Activated CD4-positive, alpha-beta T cell treated with anti-CD3 and anti-CD28 coated beads, Interleukin-2, amount 50 U/mL, for 48 hours (primary cell): ENCODE data around the gene EEA1.
A peak's percentile ranks its signal among the peaks of the same experiment; 100 is the strongest.
"Not testable (repeated sequence)": the region's sequence is repeated elsewhere in the genome, so short reads cannot be mapped to it uniquely, and the experiment has no call there.

Experiments
- DNase-seq, 2 experiments: peaks; one replicate each; pipeline ENCODE4 v3.0.0-alpha.2; 2020

Gene EEA1

DNA sequence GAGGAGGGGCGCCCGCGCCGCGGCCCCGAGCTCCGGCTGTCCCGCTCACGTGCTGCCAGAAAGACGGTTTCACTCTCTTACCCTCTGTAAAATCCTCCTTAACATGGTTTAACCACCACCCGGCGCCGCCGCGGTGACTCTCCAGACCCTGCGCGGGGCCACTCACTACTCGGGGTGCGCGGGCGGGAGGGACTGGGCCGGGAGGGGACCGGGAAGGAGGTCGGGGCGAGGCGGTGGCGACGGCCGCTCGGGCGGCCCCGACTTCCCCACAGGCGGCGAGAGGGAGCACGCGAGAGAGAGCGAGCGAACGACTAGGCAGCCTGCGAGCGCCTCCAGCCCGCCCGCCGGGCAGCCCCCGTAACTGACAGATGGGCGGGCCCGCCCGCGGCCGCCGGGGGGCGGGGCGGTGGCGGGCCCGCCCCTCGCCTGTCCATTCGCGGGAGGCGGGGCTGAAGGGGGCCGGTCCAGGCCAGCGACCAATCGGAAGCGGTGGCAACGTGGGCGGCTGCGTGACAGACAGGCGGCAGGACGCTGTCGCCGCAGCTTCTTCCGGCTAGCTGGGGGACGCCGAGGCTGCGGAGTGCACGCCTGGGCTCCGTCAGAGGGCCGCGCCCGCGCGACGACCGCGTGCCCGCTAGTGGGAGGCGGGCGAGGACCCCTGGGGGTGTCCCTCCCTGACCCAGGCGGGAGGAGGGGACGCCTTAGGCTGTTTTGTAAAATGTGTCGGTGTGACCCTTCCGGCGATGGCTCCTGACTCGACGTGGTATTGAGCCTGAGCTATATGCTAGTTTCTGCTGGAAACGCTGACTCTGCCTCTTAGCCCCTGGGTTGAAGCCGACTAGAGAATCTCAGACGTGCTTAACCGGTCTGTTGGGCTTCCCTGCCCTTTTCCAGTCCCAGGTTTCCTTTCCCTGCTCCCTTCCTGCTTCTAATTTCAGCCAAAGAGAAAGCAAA is at the start of gene EEA1:
Gene EEA1 (minus strand): TSS at position 334 of the 954 bp plus-strand sequence. CDS start 229 bp downstream, at position 105.
- peak; percentile 96 for DNase-seq

DNA sequence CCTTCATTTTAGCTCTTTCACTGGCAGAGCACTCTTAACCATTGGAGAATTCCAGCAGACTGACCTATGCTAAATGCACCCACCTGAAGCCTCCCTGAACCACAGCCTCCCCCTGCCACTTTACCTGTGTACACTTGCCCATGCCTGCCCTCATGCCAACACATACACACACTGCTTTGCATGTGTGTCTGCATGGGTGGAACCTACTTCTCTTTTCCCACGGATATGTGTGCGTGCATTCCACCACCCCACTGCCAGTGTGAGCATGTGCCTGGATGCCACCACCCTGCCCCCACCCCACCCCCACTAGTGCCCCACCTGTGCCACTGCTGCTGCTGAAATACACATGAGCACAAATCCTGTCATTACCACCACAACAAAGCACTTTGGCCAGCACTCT is 49.5 kb upstream of the EEA1 start:
- no peak for DNase-seq

DNA sequence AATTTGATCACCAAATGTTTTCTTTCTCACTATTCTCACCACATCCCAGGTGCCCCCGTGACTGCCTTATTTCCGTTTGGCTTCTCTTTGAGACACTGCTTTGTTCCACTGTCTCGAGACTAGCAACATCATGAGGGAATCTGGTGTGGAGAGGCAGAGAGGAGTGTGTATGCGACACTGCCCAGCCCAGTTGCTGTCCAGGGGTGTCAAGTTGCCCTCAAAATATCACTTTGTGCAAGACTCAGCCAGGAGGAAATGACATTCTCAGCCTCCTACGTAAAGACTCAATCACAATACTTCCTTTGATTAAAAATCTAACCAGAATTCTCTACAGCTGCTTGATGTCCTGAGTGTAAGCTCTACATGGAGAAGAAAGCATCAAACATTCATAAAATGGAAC is 48.2 kb upstream of the EEA1 start:
- DNase-seq = no peak

DNA sequence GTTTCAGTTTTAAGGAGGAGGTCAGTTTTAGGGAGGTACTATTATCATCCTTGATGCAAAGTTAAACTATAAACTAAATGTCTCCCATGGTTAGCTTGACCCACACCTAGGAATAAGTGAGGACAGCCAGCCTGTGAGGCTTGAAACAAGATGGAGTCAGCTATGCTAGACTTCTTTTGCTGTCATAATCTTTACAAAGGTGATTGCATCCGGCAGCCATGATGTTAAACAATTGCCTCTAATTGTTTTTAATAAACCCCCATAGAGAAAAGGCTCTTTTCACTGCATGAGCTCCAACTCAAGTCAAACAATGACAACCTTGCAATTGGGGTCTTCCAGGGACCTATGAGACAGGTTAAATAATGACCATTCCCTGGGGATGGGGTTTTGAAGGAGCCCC is 45.7 kb upstream of the EEA1 start:
- DNase-seq = no peak

DNA sequence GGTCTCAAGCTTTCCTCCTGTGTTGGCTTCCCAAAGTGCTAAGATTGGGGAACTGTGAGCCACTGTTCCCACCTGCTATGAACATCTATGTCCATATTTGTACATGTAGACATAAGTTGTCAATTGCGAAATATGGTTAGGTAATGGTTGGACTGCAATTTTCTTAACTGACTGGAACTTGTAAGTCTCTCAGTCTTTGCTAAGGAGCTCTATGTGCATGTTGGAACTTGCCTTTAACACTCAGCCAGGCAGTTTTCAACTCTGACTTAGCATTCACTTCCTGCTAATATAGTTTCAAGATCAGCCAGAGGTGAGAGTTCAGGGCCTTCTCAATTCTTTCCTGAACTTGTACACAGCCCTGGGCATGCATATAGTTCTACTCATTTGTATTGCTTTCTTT is 44.5 kb upstream of the EEA1 start:
- DNase-seq = no peak

DNA sequence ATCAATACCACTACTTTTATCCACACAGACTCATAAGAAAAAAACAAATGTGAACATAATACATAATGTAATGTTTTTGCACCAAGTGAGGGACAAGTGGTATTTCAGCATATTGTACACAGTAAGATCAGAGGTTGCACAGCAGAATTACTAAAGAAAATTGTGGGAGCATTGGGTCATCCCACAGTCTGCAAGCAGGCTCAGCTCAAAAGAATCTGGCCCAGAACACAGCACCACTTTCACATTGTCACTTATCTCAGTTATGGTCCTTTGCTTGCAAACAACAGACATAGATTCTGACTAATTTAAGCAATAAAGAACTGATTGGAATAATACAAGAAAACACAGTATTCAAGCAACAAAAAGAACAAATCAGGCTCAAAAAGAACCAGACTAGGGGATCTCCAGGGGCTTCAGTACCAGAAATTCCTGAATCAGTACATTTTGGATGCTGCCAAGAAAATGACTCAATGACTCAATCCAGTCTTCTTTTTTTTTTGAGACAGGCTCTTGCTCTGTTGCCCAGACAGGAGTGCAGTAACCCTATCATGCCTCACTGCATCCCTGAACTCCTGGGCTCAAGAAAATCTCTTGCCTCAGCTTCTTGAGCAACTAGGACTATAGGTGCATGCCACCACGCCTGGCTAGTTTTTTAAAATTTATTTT is 42.9 kb upstream of the EEA1 start:
- no peak for DNase-seq

DNA sequence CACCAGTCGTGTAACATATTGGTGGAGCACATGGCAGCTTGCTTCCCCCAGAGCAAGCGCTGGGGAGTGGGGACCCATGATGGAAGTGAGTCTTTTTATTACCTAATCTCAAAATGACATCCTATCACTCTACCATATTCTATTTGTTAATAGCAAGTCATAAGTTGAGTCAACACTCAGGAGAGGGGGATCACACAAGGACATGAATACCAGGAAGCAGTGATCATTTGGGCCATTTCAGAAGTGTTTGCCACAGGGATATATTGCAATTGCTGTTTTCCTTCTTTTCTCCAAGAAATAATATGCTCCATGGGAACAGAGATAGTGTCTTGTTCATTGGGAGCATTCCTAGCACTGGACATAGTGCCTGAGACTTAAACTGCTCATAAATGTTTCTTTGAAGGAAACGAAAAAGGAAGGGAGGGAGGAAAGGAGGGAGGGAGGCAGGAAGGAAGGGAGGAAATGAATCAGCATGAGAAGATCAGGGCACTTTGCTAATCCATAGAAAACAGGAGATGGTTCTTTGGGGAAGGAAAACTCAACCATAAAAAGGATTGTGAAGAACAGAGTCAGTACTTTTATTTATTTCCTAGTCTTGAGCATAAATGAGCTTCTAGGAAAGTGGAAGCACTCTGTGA is 39.2 kb upstream of the EEA1 start:
- no peak for DNase-seq

DNA sequence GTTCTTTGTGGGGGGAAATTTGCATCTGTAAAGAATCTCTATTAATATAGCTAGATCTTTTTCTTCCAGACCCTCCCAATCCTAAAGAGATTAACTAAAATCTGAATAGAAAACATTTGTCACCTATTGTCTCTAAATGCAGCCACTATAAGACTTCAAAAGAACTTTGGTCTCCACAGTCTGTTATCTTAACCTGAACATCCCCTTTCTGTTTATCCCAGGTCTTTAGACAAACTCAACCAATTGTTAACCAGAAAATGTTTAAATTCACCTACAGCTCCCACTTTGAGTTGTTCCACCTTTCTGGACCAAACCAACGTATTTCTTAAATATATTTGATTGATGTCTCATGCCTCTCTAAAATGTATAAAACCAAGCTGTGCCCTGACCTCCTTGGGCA is 35.3 kb upstream of the EEA1 start:
- DNase-seq = not testable (repeated sequence)

DNA sequence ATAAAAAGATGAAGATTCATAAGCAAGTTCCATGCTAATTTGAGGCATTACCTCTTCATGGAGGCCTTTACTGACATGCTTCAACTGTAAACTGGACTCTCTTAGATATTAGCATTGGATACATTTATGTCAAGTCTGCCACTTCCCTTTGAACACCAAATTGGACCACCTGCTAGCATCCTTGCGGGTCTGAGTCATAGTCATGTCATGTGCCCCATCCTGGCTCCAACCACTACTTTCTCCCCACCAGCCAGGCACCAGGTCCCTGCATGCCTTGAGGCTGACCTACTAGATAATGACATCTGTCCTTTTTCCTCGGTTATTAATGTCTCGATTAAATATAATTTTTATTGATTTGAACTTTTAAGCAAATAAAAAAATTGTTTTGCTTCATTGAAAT is 32.9 kb upstream of the EEA1 start:
- DNase-seq = no peak

DNA sequence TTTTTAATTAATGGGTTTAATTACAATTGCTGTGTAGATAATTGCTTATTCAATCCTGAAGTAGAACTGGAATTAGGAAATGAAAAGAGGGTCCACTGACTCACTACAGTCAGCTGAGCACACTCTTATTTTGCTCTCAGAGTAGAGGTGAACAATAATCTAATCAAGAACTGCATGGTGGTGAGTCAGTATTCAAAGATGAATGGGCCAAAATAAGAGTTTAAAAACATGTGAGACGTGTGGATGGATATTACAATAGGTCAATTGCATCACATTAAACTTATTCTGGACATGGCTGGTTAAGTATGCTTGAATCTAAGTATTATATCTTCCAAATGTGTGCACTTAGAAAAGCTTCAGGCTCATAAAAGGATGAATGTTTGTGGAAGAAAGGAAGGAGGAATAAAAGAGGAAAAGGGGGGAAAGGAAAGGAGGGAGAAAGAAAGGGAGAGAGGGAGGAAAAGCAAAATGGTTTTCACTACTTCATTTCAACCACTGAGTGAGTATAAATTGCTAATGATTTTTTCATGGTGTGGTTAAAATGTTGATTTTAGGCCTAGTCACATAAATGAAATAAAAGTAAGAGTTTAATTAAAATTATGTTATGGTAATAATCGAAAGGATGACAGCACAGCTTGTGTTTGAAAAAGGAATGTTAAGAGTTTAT is 27.0 kb upstream of the EEA1 start:
- no peak for DNase-seq

DNA sequence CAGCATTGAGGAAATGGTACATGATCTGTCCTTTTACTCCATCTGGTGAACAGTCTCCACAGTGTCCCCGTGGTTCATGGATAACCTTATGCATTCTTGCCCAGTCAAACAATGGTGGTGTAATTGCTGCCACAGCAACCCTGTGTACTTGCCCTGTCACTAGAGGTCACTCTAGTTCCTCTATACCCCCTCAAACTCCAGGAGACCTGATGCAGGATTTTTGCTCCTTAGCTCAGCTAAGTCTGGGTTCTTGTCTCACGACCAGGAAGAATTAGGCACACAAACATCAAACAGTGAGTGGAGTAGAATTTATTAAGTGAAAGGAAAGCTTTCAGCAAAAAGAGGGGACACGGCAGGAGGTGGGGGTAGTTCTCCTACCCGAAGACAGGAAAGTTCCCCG is 24.7 kb upstream of the EEA1 start:
- no peak for DNase-seq

DNA sequence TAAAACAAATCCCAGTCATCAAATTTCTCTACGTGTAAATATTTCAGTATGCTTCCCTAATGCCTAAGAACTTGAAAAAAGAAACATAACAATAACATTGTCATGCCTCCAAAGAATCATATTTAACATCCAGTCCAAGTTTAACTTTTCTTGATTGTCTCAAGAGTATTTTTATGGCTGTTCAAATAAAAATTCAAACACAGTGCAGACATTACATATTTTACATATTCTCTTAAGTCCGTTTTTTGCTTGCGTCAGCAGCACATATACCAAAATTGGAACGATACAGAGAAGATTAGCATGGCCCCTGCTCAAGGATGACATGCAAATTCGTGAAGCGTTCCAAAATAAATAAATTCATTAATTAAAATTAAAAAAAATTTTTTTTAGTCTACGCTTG is 23.3 kb upstream of the EEA1 start:
- DNase-seq = no peak

DNA sequence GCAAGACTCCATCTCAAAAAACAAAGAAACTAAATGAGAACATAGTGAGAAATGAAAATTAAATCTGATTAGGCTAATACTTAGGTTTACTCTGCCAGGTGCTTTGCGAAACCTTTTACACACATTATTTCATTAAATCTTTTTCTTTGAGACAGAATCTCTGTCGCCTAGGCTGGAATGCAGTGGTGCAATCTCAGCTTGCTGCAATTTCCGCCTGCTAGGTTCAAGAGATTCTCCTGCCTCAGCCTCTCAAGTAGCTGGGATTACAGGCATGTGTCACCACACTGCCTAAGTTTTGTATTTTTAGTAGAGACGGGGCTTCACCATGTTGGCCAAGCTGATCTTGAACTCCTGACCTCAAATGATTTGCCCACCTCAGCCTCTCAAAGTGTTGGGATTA is 21.9 kb upstream of the EEA1 start:
- no peak for DNase-seq

DNA sequence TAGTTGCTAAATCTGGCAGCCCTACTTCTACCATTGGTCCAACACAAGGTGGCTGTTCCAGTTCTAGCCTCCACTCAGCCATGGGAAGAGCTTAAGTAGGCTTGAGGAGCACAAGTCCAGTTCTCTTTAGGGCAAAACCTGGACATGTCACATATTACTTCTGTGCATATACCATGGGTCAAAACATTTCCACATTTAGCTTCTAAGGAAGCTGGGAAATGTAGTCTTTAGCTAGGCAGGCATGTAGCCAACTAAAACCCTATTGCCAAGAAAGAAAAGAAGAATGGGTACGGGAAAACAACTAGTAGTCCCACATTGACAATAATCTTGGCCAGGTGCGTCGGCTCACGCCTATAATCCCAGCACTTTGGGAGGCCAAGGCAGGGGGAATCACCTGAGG is 20.9 kb upstream of the EEA1 start:
- DNase-seq = no peak

DNA sequence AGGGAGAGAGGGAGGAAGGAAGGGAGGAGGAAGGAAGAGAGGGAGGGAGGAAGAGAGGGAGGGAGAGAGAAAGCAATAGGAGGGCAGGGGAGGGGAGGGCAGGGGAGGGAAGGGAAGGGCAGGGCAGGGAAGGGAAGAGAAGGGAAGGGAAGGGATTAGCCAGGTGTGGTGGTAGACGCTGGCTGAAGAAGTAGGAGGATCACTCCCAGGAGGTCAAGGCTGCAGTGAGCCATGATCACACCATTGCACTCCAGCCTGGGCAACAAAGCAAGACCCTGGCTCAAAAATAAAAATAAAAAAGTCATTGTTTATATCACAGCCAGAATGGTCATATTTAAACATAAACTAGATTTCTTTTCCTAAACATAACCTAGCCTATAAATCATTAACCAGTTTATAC is 20.4 kb upstream of the EEA1 start:
- no peak for DNase-seq

DNA sequence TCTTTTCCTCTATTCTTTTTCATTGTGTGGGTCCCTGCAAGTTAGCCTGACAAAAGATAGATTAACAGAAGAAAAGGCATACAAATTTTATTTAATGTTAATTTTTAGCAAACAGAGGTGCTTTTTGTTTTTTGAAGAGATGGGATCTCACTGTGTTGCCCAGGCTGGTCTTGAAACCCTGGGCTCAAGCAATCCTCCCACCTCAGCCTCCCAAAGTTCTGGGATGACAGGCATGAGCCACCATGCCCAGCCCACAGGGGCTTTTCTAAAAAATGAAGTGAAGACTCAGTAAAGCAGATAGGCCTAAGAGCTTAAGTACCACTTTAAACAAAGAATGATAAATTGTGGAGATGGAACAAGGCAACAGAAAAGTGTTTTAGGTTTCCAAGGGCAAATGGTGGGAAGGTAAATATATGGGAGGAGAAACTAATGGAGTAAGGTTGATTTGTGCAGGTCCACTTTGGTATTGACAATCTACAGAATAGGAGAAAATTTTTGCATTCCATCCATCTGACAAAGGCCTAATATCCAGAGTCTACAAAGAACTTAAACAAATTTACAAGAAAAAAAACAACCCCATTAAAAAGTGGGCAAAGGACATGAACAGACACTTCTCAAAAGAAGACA is 18.6 kb upstream of the EEA1 start:
- no peak for DNase-seq

DNA sequence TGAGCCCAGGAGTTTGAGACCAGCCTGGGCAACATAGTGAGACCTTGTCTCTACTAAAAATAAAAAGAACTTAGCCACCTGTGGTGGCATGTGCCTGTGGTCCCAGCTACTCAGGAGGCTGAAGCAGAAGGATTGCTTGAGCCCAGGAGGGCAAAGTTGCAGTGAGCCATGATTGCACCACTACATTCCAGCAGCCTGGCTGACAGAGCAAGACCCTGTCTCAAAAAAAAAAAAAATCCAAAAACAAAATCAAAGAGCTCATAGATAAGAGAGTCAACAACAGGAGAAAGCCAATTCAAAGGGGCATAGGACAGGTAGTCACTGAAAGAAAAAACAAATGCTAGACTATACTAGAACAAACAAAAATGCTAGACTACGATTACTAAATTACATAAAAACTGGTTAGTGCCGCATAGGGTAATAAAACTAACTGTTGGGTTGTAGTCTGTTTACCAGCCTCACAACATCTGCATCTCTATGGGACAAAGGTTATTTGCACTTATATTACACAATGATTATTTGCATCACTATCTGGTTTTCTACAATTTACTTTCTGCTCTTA is 16.6 kb upstream of the EEA1 start:
- no peak for DNase-seq

DNA sequence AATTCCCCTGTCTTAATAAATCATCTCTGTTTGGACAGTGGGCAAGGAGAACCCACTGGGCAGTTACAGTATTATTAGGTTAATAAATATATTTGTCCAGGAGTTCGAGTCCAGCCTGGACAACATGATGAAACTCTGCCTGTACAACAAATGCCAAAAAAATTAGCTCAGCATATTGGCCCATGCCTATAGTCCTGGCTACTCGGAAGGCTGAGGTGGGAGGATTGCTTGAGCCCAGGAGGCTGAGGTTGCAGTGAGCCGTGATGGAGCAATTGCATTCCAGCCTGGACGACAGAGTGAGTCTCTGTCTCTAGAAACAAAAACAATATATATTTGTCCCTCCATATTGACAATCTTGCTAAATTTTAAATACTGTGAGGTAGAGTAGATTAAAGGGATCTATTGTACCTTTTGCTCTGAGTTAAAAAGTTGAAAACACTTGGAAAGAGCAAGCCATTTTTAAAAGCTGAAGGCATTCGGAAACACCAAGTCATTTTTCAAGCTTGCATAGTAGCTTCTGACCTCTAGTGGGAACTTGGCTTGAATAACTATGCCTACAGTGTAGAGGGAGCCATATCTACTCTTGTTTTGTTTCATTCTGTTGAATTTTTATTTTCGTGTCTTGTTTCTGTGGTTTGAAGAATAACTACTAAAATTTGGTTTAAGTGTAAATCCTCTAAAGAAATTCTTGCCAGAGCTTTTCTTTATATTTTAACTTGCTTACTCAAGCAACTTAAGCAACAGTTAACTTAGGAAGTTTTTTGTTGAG is 14.6 kb upstream of the EEA1 start:
- DNase-seq = no peak

DNA sequence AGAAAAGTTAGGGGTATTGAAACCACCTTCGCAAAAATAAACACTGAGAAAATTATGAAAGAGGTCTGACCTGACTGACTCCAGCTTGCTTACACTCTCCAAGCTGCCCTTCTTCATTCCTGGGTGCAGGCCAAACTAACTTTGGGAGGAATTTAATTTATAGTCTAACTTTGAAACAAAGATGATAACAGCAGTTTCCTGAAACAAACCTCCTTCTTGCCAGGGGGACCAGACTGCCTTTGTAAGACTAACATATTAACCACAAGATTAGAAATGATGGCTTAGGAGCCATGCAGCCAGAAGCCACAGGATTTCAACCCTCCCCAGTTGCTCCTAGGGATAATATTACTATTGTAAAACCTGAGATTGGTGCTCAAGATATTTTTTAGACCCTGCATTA is 13.8 kb upstream of the EEA1 start:
- DNase-seq = no peak

DNA sequence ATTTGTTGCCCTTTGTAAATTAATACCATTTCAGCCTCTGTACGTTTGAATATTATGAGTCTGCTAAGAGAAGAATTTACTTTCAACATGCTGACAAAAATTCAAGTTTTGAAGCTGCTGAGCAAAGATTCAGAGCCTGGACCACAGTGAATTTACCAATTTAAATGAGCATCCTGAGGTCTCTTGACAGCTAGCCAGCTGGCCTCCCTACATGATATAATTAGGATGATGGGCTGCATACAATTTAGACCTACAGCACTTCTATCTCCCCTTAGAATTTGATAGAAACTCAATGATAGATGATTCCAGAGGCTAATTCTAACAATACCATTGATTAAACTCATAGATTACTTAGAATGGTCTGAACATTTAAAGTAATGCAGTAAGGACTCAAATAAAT is 10.0 kb upstream of the EEA1 start:
- DNase-seq = no peak

DNA sequence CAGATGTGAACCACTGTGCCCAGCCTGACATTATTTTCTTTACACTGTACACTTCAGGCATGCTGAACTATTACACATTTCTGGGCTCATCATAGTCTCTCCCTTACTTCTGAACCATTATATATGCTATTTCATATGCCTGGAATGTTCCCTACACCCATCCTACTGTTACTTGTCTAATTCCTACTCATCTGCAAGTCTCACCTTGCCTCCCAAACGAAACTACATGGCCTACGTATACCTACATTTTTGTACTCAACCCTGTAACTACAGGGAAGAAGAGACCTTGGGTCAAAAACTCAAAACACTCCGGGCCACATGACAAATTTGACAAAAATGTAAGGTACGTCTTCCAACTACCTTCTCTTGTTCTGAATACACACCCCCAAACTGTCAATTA is 9.5 kb upstream of the EEA1 start:
- DNase-seq = no peak

DNA sequence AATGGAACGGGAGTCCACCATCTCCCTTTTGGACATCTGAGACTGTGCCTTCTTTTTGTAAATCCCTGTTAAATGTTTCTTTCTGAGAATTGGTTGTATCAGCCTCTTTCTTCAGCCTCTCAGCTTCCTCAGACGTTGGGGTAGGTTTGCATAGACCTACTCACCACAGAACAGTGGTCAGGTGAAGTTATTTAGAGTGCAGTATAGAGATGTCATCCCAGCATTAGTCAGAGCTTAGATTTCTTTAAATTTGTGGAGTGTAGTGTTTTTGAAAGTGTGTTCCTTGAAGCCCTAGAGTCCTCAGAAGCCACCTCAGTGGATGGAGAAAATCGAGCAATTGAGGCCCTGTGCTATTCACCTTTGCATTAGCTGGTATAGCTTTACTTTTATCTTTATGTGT is 8.9 kb upstream of the EEA1 start:
- no peak for DNase-seq
